ENCODE results near the gene JADE2. TPM values are rescaled to one million over a fixed set of nuclear protein-coding genes. Genes with fewer than 3 reads are reported as not detected.

Gene JADE2
- total RNA-seq, 1 donor, result 38.8 TPM

GRCh38 chr5:134603059-134603458 is 77.6 kb downstream of the JADE2 start:
- no peak overlapping the region for H3K4me3 ChIP-seq (ENCODE audit: low read depth, low read length)
- DNase-seq (ENCODE audit: low read depth), result peak; percentile 54
- TF ChIP-seq CTCF (IDR thresholded peaks at IDR 0.05; ENCODE audit: insufficient read depth, low read length), result no peak

GRCh38 chr5:134604908-134605307 is 79.4 kb downstream of the JADE2 start:
- no peak for TF ChIP-seq CTCF (IDR thresholded peaks at IDR 0.05; ENCODE audit: insufficient read depth, low read length)
- H3K4me3 ChIP-seq (ENCODE audit: low read depth, low read length), result no peak overlapping the region
- DNase-seq (ENCODE audit: low read depth), result no peak

GRCh38 chr5:134606726-134607125 is 81.3 kb downstream of the JADE2 start:
- no peak for TF ChIP-seq CTCF (IDR thresholded peaks at IDR 0.05; ENCODE audit: insufficient read depth, low read length)
- DNase-seq (ENCODE audit: low read depth), result no peak
- H3K4me3 ChIP-seq (ENCODE audit: low read depth, low read length), result no peak overlapping the region

GRCh38 chr5:134608555-134608954 is 83.1 kb downstream of the JADE2 start:
- no peak for DNase-seq (ENCODE audit: low read depth)
- TF ChIP-seq CTCF (IDR thresholded peaks at IDR 0.05; ENCODE audit: insufficient read depth, low read length), result no peak

GRCh38 chr5:134609232-134609851 is 83.9 kb downstream of the JADE2 start:
- no peak for DNase-seq (ENCODE audit: low read depth)
- TF ChIP-seq CTCF (IDR thresholded peaks at IDR 0.05; ENCODE audit: insufficient read depth, low read length), result no peak
- H3K4me3 ChIP-seq (ENCODE audit: low read depth, low read length), result no peak overlapping the region

More at GRCh38 chr5:134608555-134608954, 83.1 kb downstream of the JADE2 start:
- no peak overlapping the region for H3K4me3 ChIP-seq (ENCODE audit: low read depth, low read length)

- no peak for TF ChIP-seq CTCF (IDR thresholded peaks at IDR 0.05; ENCODE audit: insufficient read depth, low read length)
- no peak for DNase-seq (ENCODE audit: low read depth)
- no peak overlapping the region for H3K4me3 ChIP-seq (ENCODE audit: low read depth, low read length)
Observed at GRCh38 chr5:134610725-134611124, 85.3 kb downstream of the JADE2 start.

GRCh38 chr5:134611515-134611914 is 86.0 kb downstream of the JADE2 start:
- no peak for DNase-seq (ENCODE audit: low read depth)
- no peak for TF ChIP-seq CTCF (IDR thresholded peaks at IDR 0.05; ENCODE audit: insufficient read depth, low read length)
- H3K4me3 ChIP-seq (ENCODE audit: low read depth, low read length), result no peak overlapping the region
